ENCODE measurements around the gene SNURF.
"Not testable (repeated sequence)": the region's sequence is repeated elsewhere in the genome, so short reads cannot be mapped to it uniquely, and the experiment has no call there.

SNURF gene

GRCh38 chr15:24962880-24963279 is 8.1 kb downstream of the SNURF start:
- H3K27me3 Mint-ChIP-seq (ENCODE audit: low read depth), result no peaks in the 10 kb centered on the region
- peaks cover 65% of the 10 kb centered on the region for H3K36me3 Mint-ChIP-seq (ENCODE audit: low read depth)
- TF ChIP-seq, protein P1, sequence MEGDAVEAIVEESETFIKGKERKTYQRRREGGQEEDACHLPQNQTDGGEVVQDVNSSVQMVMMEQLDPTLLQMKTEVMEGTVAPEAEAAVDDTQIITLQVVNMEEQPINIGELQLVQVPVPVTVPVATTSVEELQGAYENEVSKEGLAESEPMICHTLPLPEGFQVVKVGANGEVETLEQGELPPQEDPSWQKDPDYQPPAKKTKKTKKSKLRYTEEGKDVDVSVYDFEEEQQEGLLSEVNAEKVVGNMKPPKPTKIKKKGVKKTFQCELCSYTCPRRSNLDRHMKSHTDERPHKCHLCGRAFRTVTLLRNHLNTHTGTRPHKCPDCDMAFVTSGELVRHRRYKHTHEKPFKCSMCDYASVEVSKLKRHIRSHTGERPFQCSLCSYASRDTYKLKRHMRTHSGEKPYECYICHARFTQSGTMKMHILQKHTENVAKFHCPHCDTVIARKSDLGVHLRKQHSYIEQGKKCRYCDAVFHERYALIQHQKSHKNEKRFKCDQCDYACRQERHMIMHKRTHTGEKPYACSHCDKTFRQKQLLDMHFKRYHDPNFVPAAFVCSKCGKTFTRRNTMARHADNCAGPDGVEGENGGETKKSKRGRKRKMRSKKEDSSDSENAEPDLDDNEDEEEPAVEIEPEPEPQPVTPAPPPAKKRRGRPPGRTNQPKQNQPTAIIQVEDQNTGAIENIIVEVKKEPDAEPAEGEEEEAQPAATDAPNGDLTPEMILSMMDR (IDR thresholded peaks at IDR 0.05; ENCODE audit: unreplicated experiment in 3 of 3), result no peak
- H3K4me3 Mint-ChIP-seq, result no peak overlapping the region
- no peak overlapping the region for H3K27ac Mint-ChIP-seq
- peaks cover 7% of the 10 kb centered on the region for H3K4me1 Mint-ChIP-seq
- H3K9me3 Mint-ChIP-seq, result peaks cover 14% of the 10 kb centered on the region

DNA sequence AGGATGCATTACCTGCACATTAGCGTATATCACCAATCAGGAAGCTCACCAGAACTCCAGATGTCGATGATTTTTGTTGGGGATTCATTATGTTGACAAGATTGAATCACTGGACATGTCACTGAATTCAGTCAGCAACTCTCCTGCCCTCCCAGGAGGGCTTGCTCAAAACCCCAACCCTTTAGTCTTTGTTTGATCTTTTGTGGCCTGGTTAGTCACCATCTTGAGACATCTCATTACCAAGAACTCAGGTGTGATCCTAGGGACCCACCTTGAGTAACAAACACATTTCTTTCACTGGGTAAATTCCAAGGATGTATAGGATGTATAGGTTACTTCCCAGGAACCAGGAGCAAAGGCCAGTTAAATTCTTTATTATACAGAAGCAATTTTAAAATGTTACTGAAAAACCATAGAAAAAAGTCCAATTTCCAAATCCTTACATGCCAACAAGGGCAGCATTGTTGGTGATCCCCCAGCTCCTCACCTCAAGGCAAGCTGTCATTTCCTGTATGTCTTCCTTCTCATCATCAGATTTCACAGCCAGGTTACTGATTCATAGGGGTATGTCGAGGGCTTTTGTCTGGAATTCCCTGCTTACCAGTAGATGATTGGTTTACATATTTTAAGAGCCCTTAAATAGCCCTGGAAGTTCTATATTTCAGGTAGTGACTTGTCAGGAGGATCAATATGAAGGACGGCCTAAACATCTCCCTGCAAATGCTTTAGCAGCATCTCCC is 11.7 kb downstream of the SNURF start:
- TF ChIP-seq, protein P1 (IDR thresholded peaks at IDR 0.05; ENCODE audit: unreplicated experiment in 3 of 3), result no peak
- Mint-ChIP-seq H3K9me3 (peaks cover 11% of the 10 kb centered on the region), H3K4me3 (no peak overlapping the region), H3K27me3 (ENCODE audit: low read depth) (no peaks in the 10 kb centered on the region), H3K36me3 (ENCODE audit: low read depth) (peaks cover 65% of the 10 kb centered on the region), H3K27ac (no peak overlapping the region), H3K4me1 (no peaks in the 10 kb centered on the region)

- TF ChIP-seq, protein P1 (IDR thresholded peaks at IDR 0.05; ENCODE audit: unreplicated experiment in 3 of 3), result no peak
- H3K4me1 Mint-ChIP-seq, result no peaks in the 10 kb centered on the region
- H3K9me3 Mint-ChIP-seq, result peaks cover 15% of the 10 kb centered on the region
- H3K4me3 Mint-ChIP-seq, result no peak overlapping the region
- H3K27me3 Mint-ChIP-seq (ENCODE audit: low read depth), result no peaks in the 10 kb centered on the region
- H3K36me3 Mint-ChIP-seq (ENCODE audit: low read depth), result peaks cover 70% of the 10 kb centered on the region
- H3K27ac Mint-ChIP-seq, result no peak overlapping the region
These were observed 16.3 kb downstream of the SNURF start for GRCh38 chr15:24971052-24971451.

GRCh38 chr15:24971772-24972171 is 17.0 kb downstream of the SNURF start:
- Mint-ChIP-seq H3K4me3 (no peak overlapping the region), H3K36me3 (ENCODE audit: low read depth) (peaks cover 70% of the 10 kb centered on the region), H3K27me3 (ENCODE audit: low read depth) (no peaks in the 10 kb centered on the region), H3K4me1 (no peaks in the 10 kb centered on the region), H3K9me3 (peaks cover 22% of the 10 kb centered on the region), H3K27ac (no peak overlapping the region)
- TF ChIP-seq, protein P1 (IDR thresholded peaks at IDR 0.05; ENCODE audit: unreplicated experiment in 3 of 3), result no peak

- not testable (repeated sequence) for H3K27ac Mint-ChIP-seq; H3K4me3 Mint-ChIP-seq; H3K4me1 Mint-ChIP-seq; H3K27me3 Mint-ChIP-seq (ENCODE audit: low read depth)
- Mint-ChIP-seq H3K9me3 (peaks cover 23% of the 10 kb centered on the region), H3K36me3 (ENCODE audit: low read depth) (peaks cover 70% of the 10 kb centered on the region)
These were observed 17.9 kb downstream of the SNURF start for GRCh38 chr15:24972707-24973106.

DNA sequence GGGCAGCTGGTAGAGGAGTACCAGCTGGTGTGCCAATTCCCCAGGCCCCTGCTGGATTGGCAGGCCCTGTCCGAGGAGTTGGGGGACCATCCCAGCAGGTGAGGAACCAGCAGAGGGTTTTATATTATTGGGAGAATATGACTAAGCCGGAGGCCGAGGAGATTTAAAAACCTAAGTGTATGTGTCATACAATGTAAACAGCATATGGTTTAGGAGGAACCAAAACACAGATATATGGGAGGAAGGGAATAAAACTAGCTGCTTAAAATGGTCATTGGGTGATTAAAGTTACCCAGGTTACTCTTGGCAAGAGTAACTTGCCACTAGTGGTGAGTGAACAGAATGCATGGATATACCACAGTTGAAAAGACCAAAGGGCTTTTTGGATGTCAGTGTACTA is 22.1 kb downstream of the SNURF start:
- no peaks in the 10 kb centered on the region for H3K4me1 Mint-ChIP-seq
- no peak overlapping the region for H3K27ac Mint-ChIP-seq
- no peak overlapping the region for H3K4me3 Mint-ChIP-seq
- TF ChIP-seq, protein P1 (IDR thresholded peaks at IDR 0.05; ENCODE audit: unreplicated experiment in 3 of 3), result no peak
- no peaks in the 10 kb centered on the region for H3K27me3 Mint-ChIP-seq (ENCODE audit: low read depth)
- H3K36me3 Mint-ChIP-seq (ENCODE audit: low read depth), result peaks cover 76% of the 10 kb centered on the region
- peaks cover 30% of the 10 kb centered on the region for H3K9me3 Mint-ChIP-seq

All from nephron (organoid).